Thoracic aorta (tissue), 2 donors: ENCODE measurements around the gene MB. TPM values are rescaled to one million over a fixed set of nuclear protein-coding genes. Genes with fewer than 3 reads are reported as not detected.

Experiments
- ATAC-seq: fragments of 150-250 bp; one replicate; pipeline ENCODE4 v1.8.0; 2017; ENCODE audit warnings: low read depth; ENCODE audit not compliant: insufficient number of reproducible peaks, low FRiP score
- DNase-seq: peaks from one replicate; pipeline ENCODE4 v3.0.0-alpha.2; 2020; ENCODE audit warnings: low spot score
- H3K27ac ChIP-seq, 2 donors: fragments of 200-600 bp; sonication (generic); 1 replicate in 1 of 2; 2 replicates in 1 of 2; pipeline ENCODE4 v1.5.1; 2016; ENCODE audit warnings: mild to moderate bottlenecking in 2 of 2, moderate library complexity in 2 of 2
- H3K27me3 ChIP-seq: fragments of 200-600 bp; sonication (generic); replicated peaks from 2 replicates; pipeline ENCODE4 v1.6.0; 2016; ENCODE audit warnings: mild to moderate bottlenecking; ENCODE audit not compliant: insufficient read depth
- H3K36me3 ChIP-seq: fragments of 200-600 bp; sonication (generic); one replicate; pipeline ENCODE4 v1.5.1; 2016
- H3K4me1 ChIP-seq, 2 donors: fragments of 200-600 bp; sonication (generic); 1 replicate in 1 of 2; 2 replicates in 1 of 2; pipeline versions ENCODE4 v1.5.1 to v1.6.0; 2016; ENCODE audit warnings: low read depth in 2 of 2, mild to moderate bottlenecking in 1 of 2; ENCODE audit not compliant: control insufficient read depth in 1 of 2
- H3K4me3 ChIP-seq: fragments of 200-600 bp; sonication (generic); 2 replicates; pipeline ENCODE4 v1.5.1; 2016; ENCODE audit warnings: mild to moderate bottlenecking
- H3K9me3 ChIP-seq: fragments of 200-600 bp; sonication (generic); 2 replicates; pipeline ENCODE4 v1.5.1; 2016
- total RNA-seq, 2 donors: library from RNA; depleted of rRNA; stranded (reverse); fragments of >200 nt; gene quantifications; one replicate each; pipeline versions ENCODE4 v1.1.0 to v1.2.3, GENCODE V29; 2016
- TF ChIP-seq, protein P1 (sequence below): fragments of 200-600 bp; sonication (generic); IDR thresholded peaks from one replicate; pipeline ENCODE4 v1.5.1; 2019; ENCODE audit warnings: antibody characterized with exemption

MB gene
- total RNA-seq, 2 donors from 2014 or later, result not detected

DNA sequence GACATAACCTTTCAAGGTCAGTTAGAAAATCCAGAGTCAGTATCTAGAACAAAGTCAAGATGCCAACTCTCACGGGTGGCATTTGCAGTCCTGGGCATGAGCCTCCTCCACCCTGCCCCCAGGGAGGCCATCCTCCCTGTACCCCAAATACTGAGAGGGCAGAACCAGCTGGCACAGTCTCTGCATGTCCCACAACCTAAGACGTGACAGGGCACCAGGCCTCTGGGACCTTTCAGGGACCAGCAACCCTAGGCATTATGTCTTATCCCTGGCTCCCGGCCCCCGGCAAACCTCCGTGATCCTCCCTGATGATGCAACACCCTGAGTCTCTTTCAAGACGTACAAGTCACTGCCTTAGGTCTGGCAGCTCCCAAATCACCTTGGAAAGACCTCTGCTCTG, 2.0 kb downstream of the MB start:
- TF ChIP-seq, protein P1, sequence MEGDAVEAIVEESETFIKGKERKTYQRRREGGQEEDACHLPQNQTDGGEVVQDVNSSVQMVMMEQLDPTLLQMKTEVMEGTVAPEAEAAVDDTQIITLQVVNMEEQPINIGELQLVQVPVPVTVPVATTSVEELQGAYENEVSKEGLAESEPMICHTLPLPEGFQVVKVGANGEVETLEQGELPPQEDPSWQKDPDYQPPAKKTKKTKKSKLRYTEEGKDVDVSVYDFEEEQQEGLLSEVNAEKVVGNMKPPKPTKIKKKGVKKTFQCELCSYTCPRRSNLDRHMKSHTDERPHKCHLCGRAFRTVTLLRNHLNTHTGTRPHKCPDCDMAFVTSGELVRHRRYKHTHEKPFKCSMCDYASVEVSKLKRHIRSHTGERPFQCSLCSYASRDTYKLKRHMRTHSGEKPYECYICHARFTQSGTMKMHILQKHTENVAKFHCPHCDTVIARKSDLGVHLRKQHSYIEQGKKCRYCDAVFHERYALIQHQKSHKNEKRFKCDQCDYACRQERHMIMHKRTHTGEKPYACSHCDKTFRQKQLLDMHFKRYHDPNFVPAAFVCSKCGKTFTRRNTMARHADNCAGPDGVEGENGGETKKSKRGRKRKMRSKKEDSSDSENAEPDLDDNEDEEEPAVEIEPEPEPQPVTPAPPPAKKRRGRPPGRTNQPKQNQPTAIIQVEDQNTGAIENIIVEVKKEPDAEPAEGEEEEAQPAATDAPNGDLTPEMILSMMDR, result no peak
- ATAC-seq (no peak), DNase-seq (no peak)
- Histone ChIP-seq H3K27me3 (no peaks in the 10 kb centered on the region), H3K27ac (no peak overlapping the region), H3K4me1 (no peaks in the 10 kb centered on the region), H3K4me3 (no peak overlapping the region), H3K9me3 (no peaks in the 10 kb centered on the region), H3K36me3 (no peaks in the 10 kb centered on the region)

DNA sequence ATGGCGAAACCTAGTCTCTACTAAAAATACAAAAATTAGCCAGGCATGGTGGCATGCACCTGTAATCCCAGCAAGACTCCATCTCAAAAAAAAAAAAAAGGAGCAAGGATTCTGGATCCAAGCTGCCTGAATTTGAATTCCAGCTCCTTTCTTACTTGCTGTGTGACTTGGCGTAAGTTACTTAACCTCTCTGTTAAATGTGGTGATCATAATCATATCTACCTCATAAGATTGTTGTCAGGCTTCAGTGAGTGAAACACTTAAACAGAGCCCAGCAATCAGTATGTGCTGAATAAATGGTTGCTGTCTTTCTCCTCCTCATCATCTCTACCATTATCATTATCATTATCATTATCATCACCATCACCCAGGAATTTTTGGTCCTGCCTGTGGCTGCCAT, 2.7 kb downstream of the MB start:
- H3K36me3 ChIP-seq, result no peaks in the 10 kb centered on the region
- no peak overlapping the region for H3K4me3 ChIP-seq
- TF ChIP-seq, protein P1, result no peak
- H3K9me3 ChIP-seq, result no peaks in the 10 kb centered on the region
- H3K27ac ChIP-seq, result no peak overlapping the region
- ATAC-seq, result no peak
- H3K27me3 ChIP-seq, result no peaks in the 10 kb centered on the region
- no peak for DNase-seq
- no peaks in the 10 kb centered on the region for H3K4me1 ChIP-seq

DNA sequence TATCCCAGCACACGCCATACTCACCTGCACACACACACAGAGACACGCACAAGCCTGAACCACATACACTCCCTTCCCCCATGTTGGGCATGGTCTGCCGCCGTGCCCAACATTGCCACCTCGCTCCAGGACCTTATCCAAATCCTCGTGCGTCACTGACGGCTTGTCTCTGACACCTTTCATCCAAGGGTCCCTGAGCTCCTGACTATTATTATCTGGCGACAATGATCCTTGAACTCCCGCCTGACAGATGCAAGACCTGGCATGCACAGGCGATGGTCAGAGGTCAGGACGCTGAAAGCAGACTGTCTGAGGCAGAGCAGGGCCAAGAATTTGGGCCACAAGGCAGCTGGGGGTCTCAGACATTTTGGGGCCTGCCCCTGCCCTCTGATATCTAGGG, 4.2 kb downstream of the MB start:
- Histone ChIP-seq H3K4me1 (no peaks in the 10 kb centered on the region), H3K9me3 (no peaks in the 10 kb centered on the region), H3K27ac (no peak overlapping the region), H3K36me3 (no peaks in the 10 kb centered on the region), H3K27me3 (no peaks in the 10 kb centered on the region), H3K4me3 (no peak overlapping the region)
- ATAC-seq, result no peak
- TF ChIP-seq, protein P1, result no peak
- no peak for DNase-seq

DNA sequence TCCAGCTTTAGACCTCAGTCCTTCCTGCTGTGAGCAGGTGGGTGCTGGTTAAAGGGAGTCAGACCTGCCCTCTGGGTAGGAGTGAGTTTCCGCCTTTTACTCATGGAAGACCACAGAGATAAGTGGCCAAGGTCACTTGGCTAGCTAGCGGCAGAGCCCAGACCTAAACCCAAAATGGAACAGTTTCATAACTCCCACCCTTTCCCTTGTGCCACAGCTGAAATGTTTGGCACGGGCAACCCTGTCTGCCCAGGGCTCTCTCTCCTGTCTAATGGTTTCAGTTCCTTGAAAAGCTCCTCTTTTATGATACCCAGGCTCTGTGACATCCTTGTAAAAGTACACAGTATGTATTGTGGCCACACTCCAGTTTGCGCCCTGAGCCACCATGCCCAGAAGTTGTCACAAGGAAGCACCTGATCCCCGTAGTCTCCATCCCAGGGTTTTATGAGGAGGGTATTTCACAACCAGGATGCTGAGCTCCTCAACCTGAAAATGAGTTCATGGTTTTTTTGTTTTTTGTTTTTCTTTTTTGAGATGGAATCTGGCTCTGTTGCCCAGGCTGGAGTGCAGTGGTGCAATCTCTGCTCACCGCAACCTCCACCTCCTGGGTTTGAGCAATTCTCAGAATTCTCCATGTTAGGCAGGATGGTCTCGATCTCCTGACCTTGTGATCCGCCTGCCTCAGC, 5.1 kb downstream of the MB start:
- no peak for ATAC-seq
- H3K27me3 ChIP-seq, result no peaks in the 10 kb centered on the region
- no peak overlapping the region for H3K4me3 ChIP-seq
- H3K36me3 ChIP-seq, result no peaks in the 10 kb centered on the region
- TF ChIP-seq, protein P1, result no peak
- no peaks in the 10 kb centered on the region for H3K4me1 ChIP-seq
- H3K27ac ChIP-seq, result no peak overlapping the region
- H3K9me3 ChIP-seq, result no peaks in the 10 kb centered on the region
- no peak for DNase-seq

DNA sequence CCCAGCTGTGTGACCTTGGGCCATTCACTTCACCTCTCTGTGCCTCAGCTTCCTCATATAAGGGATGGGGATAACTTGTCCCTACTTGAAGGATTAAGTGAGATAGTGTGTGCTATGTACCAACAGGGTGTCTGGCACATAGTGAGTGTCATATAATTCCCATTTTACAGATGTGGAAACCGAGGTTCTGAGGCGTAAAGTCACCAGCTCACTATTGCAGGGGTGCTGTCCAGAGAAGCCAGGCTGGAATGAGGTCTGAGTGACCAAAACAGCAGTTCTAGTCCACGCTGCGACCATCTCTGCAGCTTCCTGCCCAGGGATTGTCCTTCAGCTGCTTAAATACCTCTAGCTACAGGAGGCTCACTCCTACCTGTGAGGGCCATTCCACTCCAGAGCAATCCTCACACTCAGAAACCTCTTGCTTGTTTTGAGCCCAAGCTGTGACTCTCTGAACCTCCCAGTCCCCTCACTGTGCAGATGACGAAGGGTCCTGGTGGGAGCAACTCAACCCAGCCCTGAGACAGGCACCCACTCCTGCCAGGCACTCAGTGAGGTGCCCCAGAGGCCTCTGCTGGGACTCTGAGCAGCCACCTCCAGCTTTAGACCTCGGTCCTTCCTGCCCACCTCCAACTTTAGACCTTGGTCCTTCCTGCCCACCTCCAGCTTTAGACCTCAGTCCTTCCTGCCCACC, 5.8 kb downstream of the MB start:
- Histone ChIP-seq H3K27ac (no peak overlapping the region), H3K27me3 (no peaks in the 10 kb centered on the region), H3K9me3 (no peaks in the 10 kb centered on the region), H3K4me1 (peaks cover 3% of the 10 kb centered on the region in 2 donors), H3K36me3 (no peaks in the 10 kb centered on the region), H3K4me3 (no peak overlapping the region)
- ATAC-seq (no peak), DNase-seq (no peak)
- TF ChIP-seq, protein P1, result no peak
